ENCODE measurements around the gene IKZF5.

- TF ChIP-seq CTCF (IDR thresholded peaks at IDR 0.05) (no peak), POLR2A (IDR thresholded peaks at IDR 0.05) (no peak)
Observed at GRCh38 chr10:122974023-122974422, 34.6 kb downstream of the IKZF5 start.
